ENCODE data around the gene CFLAR.

The CFLAR gene

GRCh38 chr2:201151127-201151981 lies 35.4 kb downstream of the CFLAR start:
- H4K20me1 ChIP-seq (ENCODE audit: insufficient read depth, low read length, poor library complexity, severe bottlenecking), result no peaks in the 10 kb centered on the region
- no peak overlapping the region for H3K4me3 ChIP-seq (ENCODE audit: low read length, poor library complexity, severe bottlenecking)
- no peak overlapping the region for H3K4me2 ChIP-seq (ENCODE audit: low read depth, low read length, poor library complexity, severe bottlenecking)
- H3K4me1 ChIP-seq (ENCODE audit: insufficient read depth, low read length, poor library complexity, severe bottlenecking), result peaks cover 3% of the 10 kb centered on the region
- no peaks in the 10 kb centered on the region for H3F3A ChIP-seq (ENCODE audit: low read depth)
- TF ChIP-seq EZH2phosphoT487 (IDR thresholded peaks at IDR 0.05; ENCODE audit: borderline replicate concordance) (no peak), CTCF (conservative IDR thresholded peaks at IDR 0.05; ENCODE audit: low read length) (no peak)
- no peak overlapping the region for H3K9ac ChIP-seq (ENCODE audit: low read depth, low read length, poor library complexity, severe bottlenecking)
- H3K79me2 ChIP-seq (ENCODE audit: insufficient read depth, low read length), result no peaks in the 10 kb centered on the region
- H3K9me3 ChIP-seq (ENCODE audit: insufficient read depth, low read depth, low read length), result no peaks in the 10 kb centered on the region
- no peak overlapping the region for H2AFZ ChIP-seq (ENCODE audit: low read length)
- H3K27me3 ChIP-seq (ENCODE audit: insufficient read depth, low read length, poor library complexity, severe bottlenecking), result no peaks in the 10 kb centered on the region
- no peaks in the 10 kb centered on the region for H3K9me2 ChIP-seq (replicated peaks; ENCODE audit: low read depth, low read length)
- H3K36me3 ChIP-seq (ENCODE audit: insufficient read depth, low read length), result peaks cover 32% of the 10 kb centered on the region; the same call in 1 of the 2 replicates

- Histone ChIP-seq H3K9me3 (ENCODE audit: insufficient read depth, low read depth, low read length) (no peaks in the 10 kb centered on the region), H4K20me1 (ENCODE audit: insufficient read depth, low read length, poor library complexity, severe bottlenecking) (no peaks in the 10 kb centered on the region), H3K4me3 (ENCODE audit: low read length, poor library complexity, severe bottlenecking) (no peak overlapping the region), H3K27me3 (ENCODE audit: insufficient read depth, low read length, poor library complexity, severe bottlenecking) (no peaks in the 10 kb centered on the region), H3K9ac (ENCODE audit: low read depth, low read length, poor library complexity, severe bottlenecking) (no peak overlapping the region), H3K4me2 (ENCODE audit: low read depth, low read length, poor library complexity, severe bottlenecking) (no peak overlapping the region), H3K79me2 (ENCODE audit: insufficient read depth, low read length) (no peaks in the 10 kb centered on the region), H3K4me1 (ENCODE audit: insufficient read depth, low read length, poor library complexity, severe bottlenecking) (peaks cover 3% of the 10 kb centered on the region), H3K36me3 (ENCODE audit: insufficient read depth, low read length) (peaks cover 39% of the 10 kb centered on the region; the same call in 1 of the 2 replicates), H3K9me2 (replicated peaks; ENCODE audit: low read depth, low read length) (no peaks in the 10 kb centered on the region), H3F3A (ENCODE audit: low read depth) (no peaks in the 10 kb centered on the region), H2AFZ (ENCODE audit: low read length) (no peak overlapping the region)
- TF ChIP-seq EZH2phosphoT487 (IDR thresholded peaks at IDR 0.05; ENCODE audit: borderline replicate concordance), result no peak
- TF ChIP-seq CTCF (conservative IDR thresholded peaks at IDR 0.05; ENCODE audit: low read length), result no peak
Measured at GRCh38 chr2:201152517-201152916, 36.6 kb downstream of the CFLAR start.

GRCh38 chr2:201152999-201153815 lies 37.2 kb downstream of the CFLAR start:
- no peaks in the 10 kb centered on the region for H3F3A ChIP-seq (ENCODE audit: low read depth)
- no peaks in the 10 kb centered on the region for H4K20me1 ChIP-seq (ENCODE audit: insufficient read depth, low read length, poor library complexity, severe bottlenecking)
- peaks cover 41% of the 10 kb centered on the region; the same call in 1 of the 2 replicates for H3K36me3 ChIP-seq (ENCODE audit: insufficient read depth, low read length)
- H3K4me3 ChIP-seq (ENCODE audit: low read length, poor library complexity, severe bottlenecking), result no peak overlapping the region
- no peaks in the 10 kb centered on the region for H3K79me2 ChIP-seq (ENCODE audit: insufficient read depth, low read length)
- H3K9ac ChIP-seq (ENCODE audit: low read depth, low read length, poor library complexity, severe bottlenecking), result no peak overlapping the region
- no peaks in the 10 kb centered on the region for H3K27me3 ChIP-seq (ENCODE audit: insufficient read depth, low read length, poor library complexity, severe bottlenecking)
- no peaks in the 10 kb centered on the region for H3K9me3 ChIP-seq (ENCODE audit: insufficient read depth, low read depth, low read length)
- H3K4me1 ChIP-seq (ENCODE audit: insufficient read depth, low read length, poor library complexity, severe bottlenecking), result peaks cover 9% of the 10 kb centered on the region
- H3K9me2 ChIP-seq (replicated peaks; ENCODE audit: low read depth, low read length), result no peaks in the 10 kb centered on the region
- TF ChIP-seq EZH2phosphoT487 (IDR thresholded peaks at IDR 0.05; ENCODE audit: borderline replicate concordance), result no peak
- TF ChIP-seq CTCF (conservative IDR thresholded peaks at IDR 0.05; ENCODE audit: low read length), result no peak
- no peak overlapping the region for H3K4me2 ChIP-seq (ENCODE audit: low read depth, low read length, poor library complexity, severe bottlenecking)
- H2AFZ ChIP-seq (ENCODE audit: low read length), result no peak overlapping the region

Data from Loucy (cell line).